Activated CD8-positive, alpha-beta memory T cell treated with anti-CD3 and anti-CD28 coated beads, Interleukin-2, amount 10 ng/mL, durations not matched to agents 7 days and 5 days (primary cell): ENCODE results near the gene CSNK2B. TPM values are rescaled to one million over a fixed set of nuclear protein-coding genes. Genes with fewer than 3 reads are reported as not detected.

ENCODE experiments used
- ATAC-seq: fragments of 150-1000 bp; cut with Tn5 transposase; one replicate; pipeline ENCODE4 v1.10.0; 2021; ENCODE audit warnings: moderate library complexity
- CTCF ChIA-PET: fragments of 350-600 bp; sonication (Branson Sonifier 250); formaldehyde crosslinking; loops from one replicate; lab custom pipeline; 2021; ENCODE audit warnings: antibody characterized with exemption; lab: Charles Lee
- DNase-seq: peaks from one replicate; pipeline ENCODE4 v3.0.0-alpha.2; 2020
- H3K27ac Mint-ChIP-seq: one replicate; pipeline ENCODE4 v1.8.0; 2021; ENCODE audit warnings: mild to moderate bottlenecking, mixed read lengths
- H3K27me3 Mint-ChIP-seq: one replicate; pipeline ENCODE4 v1.8.0; 2021; ENCODE audit warnings: mixed read lengths
- H3K36me3 Mint-ChIP-seq: one replicate; pipeline ENCODE4 v1.8.0; 2021; ENCODE audit warnings: mild to moderate bottlenecking, mixed read lengths
- H3K4me1 Mint-ChIP-seq: one replicate; pipeline ENCODE4 v1.8.0; 2021; ENCODE audit warnings: mixed read lengths
- H3K4me3 Mint-ChIP-seq: one replicate; pipeline ENCODE4 v1.8.0; 2021; ENCODE audit warnings: mild to moderate bottlenecking, moderate library complexity, mixed read lengths
- H3K9me3 Mint-ChIP-seq: one replicate; pipeline ENCODE4 v1.8.0; 2022; ENCODE audit warnings: low read depth, mixed read lengths
- total RNA-seq, 2 experiments: library from RNA; stranded (reverse); gene quantifications; one replicate each; pipeline ENCODE4 v1.2.3, GENCODE V29; 2021

CSNK2B gene
- total RNA-seq, 2 experiments from 2014 or later = 206 to 236 TPM

DNA sequence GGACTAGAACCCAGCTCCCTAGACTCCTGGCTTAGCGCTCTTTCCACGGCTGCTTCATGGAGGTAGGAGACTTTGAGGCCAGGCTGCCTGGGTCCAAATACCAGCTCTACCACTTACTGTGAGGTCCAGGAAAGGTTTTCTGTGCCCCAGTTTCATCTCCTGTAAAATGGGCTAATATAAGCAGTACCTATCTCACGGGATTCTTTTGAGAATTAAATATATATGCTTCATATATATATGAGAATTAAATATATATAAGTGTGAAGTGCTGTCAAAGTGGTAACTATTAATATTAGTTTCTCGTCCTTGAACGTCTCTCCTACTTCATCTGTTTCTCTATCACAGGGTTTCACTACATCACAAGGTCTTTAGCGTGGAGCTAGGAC, 25.2 kb downstream of the CSNK2B start:
- H3K27me3 Mint-ChIP-seq = no peaks in the 10 kb centered on the region
- no peak for ATAC-seq
- DNase-seq = no peak
- no peaks in the 10 kb centered on the region for H3K4me1 Mint-ChIP-seq
- H3K27ac Mint-ChIP-seq = no peak overlapping the region
- CTCF ChIA-PET = interaction anchor here (1.0 to 2.1 kb wide), 2 partner anchors 10 to 100 kb away, joined by 4 to 6 read pairs; partner anchors contain the start of gene LY6G5C
- peaks cover 18% of the 10 kb centered on the region for H3K36me3 Mint-ChIP-seq
- H3K4me3 Mint-ChIP-seq = no peak overlapping the region
- H3K9me3 Mint-ChIP-seq = no peaks in the 10 kb centered on the region

DNA sequence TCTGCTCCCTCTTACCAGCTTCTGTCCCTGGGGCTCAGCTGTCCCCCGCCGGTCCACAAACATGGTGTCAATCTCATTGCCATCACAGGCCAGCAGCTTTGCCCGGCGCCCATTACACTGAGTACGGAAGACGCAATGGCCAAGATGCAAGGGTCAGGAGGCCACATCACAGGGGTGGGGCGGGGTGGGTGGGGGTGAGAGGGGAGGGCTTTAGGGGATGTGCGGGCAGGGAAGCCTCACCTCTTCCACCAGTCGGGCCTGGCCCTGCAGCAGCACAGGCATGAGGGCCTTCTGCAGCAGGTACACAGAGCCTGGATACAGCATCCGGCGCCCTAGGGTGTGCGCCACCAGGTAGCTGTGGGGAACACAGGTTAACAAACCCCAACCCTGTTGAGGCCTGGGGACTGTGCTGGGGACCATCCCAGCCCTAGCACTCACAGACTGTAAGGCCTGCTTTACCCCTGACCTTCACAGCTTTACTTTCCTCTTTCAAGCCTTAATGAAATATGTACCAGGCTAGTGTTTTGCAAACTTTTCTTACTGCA, 25.8 kb downstream of the CSNK2B start:
- CTCF ChIA-PET = interaction anchor here (1.0 to 2.1 kb wide), 3 partner anchors 10 to 100 kb away, joined by 3 to 6 read pairs (median 4); partner anchors contain the start of gene LY6G5C
- Mint-ChIP-seq H3K9me3 (no peaks in the 10 kb centered on the region), H3K27ac (no peak overlapping the region), H3K4me1 (no peaks in the 10 kb centered on the region), H3K27me3 (no peaks in the 10 kb centered on the region), H3K36me3 (peaks cover 20% of the 10 kb centered on the region), H3K4me3 (no peak overlapping the region)
- DNase-seq = no peak
- no peak for ATAC-seq

DNA sequence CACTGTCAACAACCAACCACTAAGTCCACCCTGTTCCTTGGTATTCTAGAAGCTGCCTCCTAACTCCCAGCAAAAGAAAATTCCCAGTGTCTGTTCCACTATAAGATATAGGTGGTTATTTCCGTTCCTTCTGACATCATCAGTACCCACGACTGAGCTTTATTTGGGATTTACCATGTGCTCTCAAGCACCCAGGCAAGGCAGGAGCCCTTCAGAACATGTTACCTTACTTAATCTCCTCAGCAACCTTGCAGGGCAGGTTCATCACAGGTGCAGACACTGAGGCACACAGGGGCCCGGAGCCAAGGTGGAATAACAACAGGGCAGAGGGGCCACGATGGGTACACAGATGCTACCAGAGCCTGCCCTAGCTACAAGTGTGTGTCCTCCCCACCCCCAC, 26.5 kb downstream of the CSNK2B start:
- Mint-ChIP-seq H3K27ac (no peak overlapping the region), H3K4me3 (no peak overlapping the region), H3K36me3 (peaks cover 25% of the 10 kb centered on the region), H3K27me3 (no peaks in the 10 kb centered on the region), H3K9me3 (no peaks in the 10 kb centered on the region), H3K4me1 (peaks cover 1% of the 10 kb centered on the region)
- DNase-seq (no peak), ATAC-seq (no peak)
- CTCF ChIA-PET = interaction anchor here (0.6 to 1.5 kb wide), 2 partner anchors 19 to 138 kb away, joined by 3 read pairs; no protein-coding TSS in a partner anchor

DNA sequence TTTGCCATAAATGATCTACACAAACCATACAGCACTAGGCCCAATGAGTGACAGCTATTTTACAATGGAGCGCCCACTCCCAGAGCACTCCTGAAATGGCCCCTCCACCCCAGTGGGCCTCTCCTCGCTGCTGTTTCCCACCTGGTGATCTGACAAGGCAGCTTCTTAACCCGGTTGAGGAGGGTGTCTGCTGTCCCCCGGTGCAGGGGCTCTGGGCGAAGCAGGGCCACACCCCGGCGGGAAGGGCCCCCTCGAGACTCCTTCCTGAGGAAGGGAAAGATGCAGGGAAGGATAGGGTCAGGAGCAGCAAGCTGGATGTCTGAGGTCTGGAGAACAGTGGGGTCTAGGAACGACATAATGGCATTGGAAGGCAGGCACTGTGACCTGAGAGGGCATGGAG, 27.0 kb downstream of the CSNK2B start:
- no peak overlapping the region for H3K4me3 Mint-ChIP-seq
- ATAC-seq (no peak), DNase-seq (no peak)
- H3K36me3 Mint-ChIP-seq = peaks cover 26% of the 10 kb centered on the region
- CTCF ChIA-PET = interaction anchor here (0.6 to 1.6 kb wide), 3 partner anchors 11 to 137 kb away, joined by 3 to 4 read pairs (median 3); partner anchors contain the start of gene ABHD16A
- no peak overlapping the region for H3K27ac Mint-ChIP-seq
- no peaks in the 10 kb centered on the region for H3K27me3 Mint-ChIP-seq
- peaks cover 6% of the 10 kb centered on the region for H3K4me1 Mint-ChIP-seq
- no peaks in the 10 kb centered on the region for H3K9me3 Mint-ChIP-seq

DNA sequence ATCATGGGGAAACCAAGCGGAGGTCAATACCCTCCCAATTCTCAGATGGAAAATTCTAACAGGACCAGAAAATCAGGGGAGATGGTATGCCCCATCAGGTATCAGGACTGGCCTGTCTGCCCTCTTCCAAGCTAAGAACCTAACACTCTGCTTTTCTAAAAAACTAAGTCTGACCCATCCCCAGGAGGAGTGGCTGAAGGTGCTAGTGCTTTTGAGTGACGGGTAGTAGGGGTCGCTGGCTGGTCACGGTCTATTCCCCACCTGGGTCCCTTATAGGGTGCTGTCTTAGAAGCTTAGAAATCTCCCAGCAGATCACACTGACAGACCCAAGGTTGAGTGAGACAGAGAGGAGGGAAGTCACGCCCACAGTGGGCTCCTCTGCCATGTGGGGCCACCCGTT, 27.7 kb downstream of the CSNK2B start:
- no peak overlapping the region for H3K27ac Mint-ChIP-seq
- no peaks in the 10 kb centered on the region for H3K9me3 Mint-ChIP-seq
- ATAC-seq (no peak), DNase-seq (no peak)
- peaks cover 8% of the 10 kb centered on the region for H3K4me1 Mint-ChIP-seq
- CTCF ChIA-PET = interaction anchor here (1.2 to 1.6 kb wide), 2 partner anchors 10 to 45 kb away, joined by 3 to 4 read pairs; partner anchors contain the start of gene ABHD16A
- H3K4me3 Mint-ChIP-seq = no peak overlapping the region
- peaks cover 28% of the 10 kb centered on the region for H3K36me3 Mint-ChIP-seq
- no peaks in the 10 kb centered on the region for H3K27me3 Mint-ChIP-seq

DNA sequence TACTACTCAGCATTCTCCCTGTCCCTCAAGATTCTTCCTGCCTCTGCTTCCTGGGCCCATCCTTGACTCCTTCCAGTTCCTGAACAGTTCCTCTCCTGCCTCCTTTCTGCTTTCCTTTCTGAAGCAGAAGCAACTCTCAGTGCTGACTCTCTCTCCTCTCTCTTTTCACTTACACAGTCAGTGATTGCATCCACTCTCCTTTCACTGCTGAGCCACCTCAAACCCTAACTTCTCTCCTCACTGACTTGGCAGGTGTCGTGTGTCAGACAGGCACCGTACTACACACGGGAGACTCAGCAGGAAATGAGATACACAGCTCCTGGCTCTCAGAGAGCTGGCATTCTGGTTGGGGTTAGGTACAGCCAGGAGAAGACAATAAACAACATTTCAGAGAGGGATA, 31.7 kb downstream of the CSNK2B start:
- Mint-ChIP-seq H3K36me3 (peaks cover 30% of the 10 kb centered on the region), H3K4me1 (peaks cover 31% of the 10 kb centered on the region), H3K9me3 (no peaks in the 10 kb centered on the region), H3K27me3 (no peaks in the 10 kb centered on the region), H3K27ac (peak overlapping the region; percentile 69), H3K4me3 (no peak overlapping the region)
- DNase-seq = no peak
- CTCF ChIA-PET = no interaction called here
- ATAC-seq = peak; percentile 37

DNA sequence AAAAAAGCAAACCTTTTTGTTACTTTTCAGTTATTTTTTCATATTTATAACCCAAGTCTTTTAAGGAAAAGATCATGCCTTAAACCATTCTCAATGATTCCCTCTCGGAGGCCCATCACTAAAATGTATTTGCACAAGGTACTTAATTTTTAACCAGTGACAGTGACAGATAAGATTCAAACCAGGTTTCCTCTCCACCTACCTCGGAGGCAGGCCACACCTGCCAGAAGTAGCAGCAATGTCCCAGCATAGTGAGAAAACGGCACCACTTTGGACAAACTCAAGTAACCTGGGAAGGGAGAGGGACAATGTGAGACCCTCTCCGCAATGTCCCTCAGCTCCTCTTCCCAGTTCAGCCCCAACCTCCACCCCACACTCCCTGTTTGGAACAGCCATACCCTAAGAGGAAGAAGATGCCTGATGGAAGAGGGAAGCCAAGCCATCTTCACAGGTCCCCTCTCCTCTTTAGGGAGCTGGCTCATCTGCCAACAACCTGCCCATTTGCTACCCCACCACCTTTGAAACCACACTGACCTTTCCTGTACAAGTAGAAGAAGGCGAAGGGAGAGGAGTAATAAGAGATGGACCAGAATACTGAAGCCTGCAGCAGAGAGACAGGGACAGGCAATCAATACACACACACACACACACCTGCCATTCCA, 35.0 kb downstream of the CSNK2B start:
- ATAC-seq (no peak), DNase-seq (no peak)
- Mint-ChIP-seq H3K27me3 (no peaks in the 10 kb centered on the region), H3K27ac (peak overlapping the region; percentile 50), H3K9me3 (no peaks in the 10 kb centered on the region), H3K4me1 (peaks cover 39% of the 10 kb centered on the region), H3K4me3 (peak overlapping the region; percentile 19), H3K36me3 (peaks cover 25% of the 10 kb centered on the region)
- CTCF ChIA-PET = interaction anchor here (1.6 kb wide), 1 partner anchor 20 kb away, joined by 4 read pairs; the partner anchor contains the start of gene LY6G5C

DNA sequence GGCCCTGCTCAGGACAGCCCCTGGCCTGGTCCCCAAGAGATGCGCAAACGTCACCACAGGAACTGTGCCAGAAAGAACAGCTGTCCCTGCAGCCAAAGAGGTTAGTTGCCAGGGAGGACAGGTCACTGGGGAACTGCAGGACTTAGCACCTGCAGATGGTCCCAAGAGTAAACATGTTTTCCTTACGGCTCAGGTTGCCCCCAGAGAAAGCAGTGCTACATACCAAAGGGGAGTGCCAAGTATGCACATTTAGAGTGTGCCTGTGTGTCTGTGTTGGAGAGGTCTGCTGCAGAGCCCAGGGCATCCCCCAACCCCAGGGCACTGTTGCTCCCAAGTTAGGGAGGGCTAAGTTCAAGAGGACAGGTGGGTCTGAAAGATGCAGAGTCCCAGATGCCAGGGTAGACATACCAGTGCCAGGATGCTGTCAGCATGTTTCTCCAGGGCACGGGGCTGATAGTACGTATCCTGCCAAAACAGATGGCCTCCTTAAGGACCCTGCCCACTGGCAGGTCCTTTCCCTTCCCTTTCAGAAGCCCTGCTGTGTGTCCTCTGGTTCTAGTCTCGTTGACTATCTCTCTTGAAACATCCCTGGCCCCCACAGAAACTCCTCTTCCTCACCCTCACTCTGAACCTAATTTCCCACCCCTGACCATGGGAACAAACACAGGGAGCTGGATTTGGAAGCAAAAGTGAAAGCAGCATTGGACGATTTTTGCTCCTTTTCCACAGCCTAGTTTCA, 36.0 kb downstream of the CSNK2B start:
- ATAC-seq = no peak
- no peaks in the 10 kb centered on the region for H3K9me3 Mint-ChIP-seq
- peak overlapping the region; percentile 98 for H3K27ac Mint-ChIP-seq
- peak overlapping the region; percentile 100 for H3K4me3 Mint-ChIP-seq
- H3K27me3 Mint-ChIP-seq = no peaks in the 10 kb centered on the region
- CTCF ChIA-PET = interaction anchor here (1.0 to 3.3 kb wide), 4 partner anchors 21 to 128 kb away, joined by 4 to 15 read pairs (median 5); partner anchors contain the start of genes CLIC1 and LY6G5C
- no peak for DNase-seq
- H3K36me3 Mint-ChIP-seq = peaks cover 21% of the 10 kb centered on the region
- peaks cover 39% of the 10 kb centered on the region for H3K4me1 Mint-ChIP-seq

DNA sequence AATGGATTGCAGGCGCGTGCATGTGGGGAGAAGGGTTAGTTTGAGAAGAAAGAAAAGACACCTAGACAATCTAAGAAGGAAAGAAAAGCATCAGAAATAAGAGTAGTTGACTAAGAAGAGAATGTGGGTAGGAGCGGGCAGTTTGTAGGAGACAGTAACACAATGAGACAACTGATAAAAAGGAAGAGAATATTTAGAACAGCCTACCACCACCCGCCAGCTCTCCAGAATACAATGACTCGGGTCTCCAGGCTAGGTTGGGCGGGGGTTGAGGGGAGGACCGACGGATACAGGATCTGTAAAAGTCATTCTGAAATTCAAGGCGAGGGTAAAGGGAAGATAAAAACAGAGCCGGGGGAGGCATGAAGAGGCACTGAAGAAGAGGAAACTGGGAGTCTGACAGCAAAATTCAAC, 36.5 kb downstream of the CSNK2B start:
- Mint-ChIP-seq H3K9me3 (no peaks in the 10 kb centered on the region), H3K27me3 (no peaks in the 10 kb centered on the region), H3K27ac (peak overlapping the region; percentile 98), H3K36me3 (peaks cover 15% of the 10 kb centered on the region), H3K4me1 (peaks cover 37% of the 10 kb centered on the region), H3K4me3 (peak overlapping the region; percentile 100)
- CTCF ChIA-PET = interaction anchor here (1.0 to 3.3 kb wide), 8 partner anchors 9 to 161 kb away, joined by 3 to 15 read pairs (median 5); partner anchors contain the start of genes CLIC1, DDX39B and LY6G5C
- DNase-seq (no peak), ATAC-seq (no peak)

DNA sequence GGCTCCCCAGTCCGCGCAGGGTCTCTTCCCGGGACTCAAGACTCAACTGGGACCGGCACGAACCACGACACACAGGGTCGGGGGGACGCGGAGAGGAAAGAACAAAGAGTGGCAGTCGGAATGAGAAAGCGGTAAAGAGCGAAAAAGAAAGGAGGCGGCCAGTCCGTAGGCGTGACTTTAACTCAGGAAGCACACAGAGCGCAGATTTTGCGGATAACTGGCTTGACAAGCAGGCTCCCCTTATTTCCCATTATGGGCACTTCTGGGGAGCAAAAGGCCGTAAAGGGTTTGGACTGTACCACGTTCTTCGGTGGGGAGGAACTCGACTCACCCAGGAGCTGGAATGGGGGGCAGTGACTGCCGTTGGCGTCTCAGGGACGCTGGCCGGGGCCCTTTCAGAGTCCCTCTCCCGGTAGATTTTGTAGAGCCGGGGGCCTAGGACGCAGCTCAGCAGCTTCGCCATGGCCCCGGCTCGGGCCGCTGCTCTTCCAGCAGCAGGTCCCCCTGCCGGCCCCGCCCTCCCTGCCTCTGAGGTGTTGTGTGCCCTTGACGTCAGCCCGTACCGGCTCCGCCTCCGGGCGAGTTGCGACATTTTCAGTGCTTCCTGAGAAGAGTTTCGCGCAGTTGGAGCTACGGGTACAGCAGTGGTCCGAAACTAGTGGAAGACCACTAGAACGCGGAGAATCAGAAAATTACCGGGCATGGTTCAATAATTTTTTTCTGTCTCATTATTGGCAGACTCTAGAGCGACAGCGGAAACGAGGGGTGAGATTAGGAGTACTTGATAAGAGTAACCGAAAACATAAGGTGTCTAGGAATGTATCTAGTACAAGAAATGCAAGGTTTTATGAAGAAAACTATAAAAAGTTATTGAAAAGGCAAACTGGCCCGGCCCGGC, 37.2 kb downstream of the CSNK2B start, which contains the start of gene ABHD16A:
Gene ABHD16A (minus strand): TSS at position 506 of the 898 bp plus-strand sequence. CDS start 43 bp downstream, at position 463.
- ATAC-seq = peak; percentile 96
- peak within 1 kb of the TSS; percentile 100 for H3K4me3 Mint-ChIP-seq
- CTCF ChIA-PET = interaction anchor here (0.6 to 3.3 kb wide), 19 partner anchors 9 to 162 kb away, joined by 3 to 15 read pairs (median 4); partner anchors contain the start of genes CLIC1, DDX39B, HSPA1B and LY6G5C
- peaks cover 11% of the 10 kb centered on the region for H3K36me3 Mint-ChIP-seq
- H3K4me1 Mint-ChIP-seq = peaks cover 32% of the 10 kb centered on the region
- no peaks in the 10 kb centered on the region for H3K9me3 Mint-ChIP-seq
- DNase-seq = peak; percentile 99
- H3K27me3 Mint-ChIP-seq = no peaks in the 10 kb centered on the region
- H3K27ac Mint-ChIP-seq = peak within 1 kb of the TSS; percentile 98

DNA sequence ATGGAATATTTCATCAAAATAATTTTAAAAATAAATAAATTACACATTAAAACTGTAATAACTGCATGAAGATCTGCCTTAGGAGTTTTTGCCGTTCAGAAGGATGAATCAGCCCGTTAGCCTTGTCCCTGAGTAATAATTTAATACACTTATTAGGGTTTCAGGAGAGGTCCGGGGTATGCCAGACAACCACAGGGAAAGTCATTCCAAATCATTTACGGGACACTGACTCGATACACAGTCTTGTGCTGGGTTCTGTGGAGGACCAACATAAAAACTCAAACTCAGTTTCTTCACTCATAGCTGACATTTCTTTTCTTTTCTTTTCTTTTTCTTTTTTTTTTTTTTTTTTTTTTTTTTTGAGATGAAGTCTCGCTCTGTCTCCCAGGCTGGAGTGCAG, 40.1 kb downstream of the CSNK2B start:
- ATAC-seq (no peak), DNase-seq (no peak)
- Mint-ChIP-seq H3K4me1 (peaks cover 28% of the 10 kb centered on the region), H3K36me3 (peaks cover 3% of the 10 kb centered on the region), H3K4me3 (no peak overlapping the region), H3K27me3 (no peaks in the 10 kb centered on the region), H3K27ac (no peak overlapping the region), H3K9me3 (no peaks in the 10 kb centered on the region)
- CTCF ChIA-PET = interaction anchor here (0.8 to 1.2 kb wide), 2 partner anchors 33 to 64 kb away, joined by 3 to 6 read pairs; no protein-coding TSS in a partner anchor

DNA sequence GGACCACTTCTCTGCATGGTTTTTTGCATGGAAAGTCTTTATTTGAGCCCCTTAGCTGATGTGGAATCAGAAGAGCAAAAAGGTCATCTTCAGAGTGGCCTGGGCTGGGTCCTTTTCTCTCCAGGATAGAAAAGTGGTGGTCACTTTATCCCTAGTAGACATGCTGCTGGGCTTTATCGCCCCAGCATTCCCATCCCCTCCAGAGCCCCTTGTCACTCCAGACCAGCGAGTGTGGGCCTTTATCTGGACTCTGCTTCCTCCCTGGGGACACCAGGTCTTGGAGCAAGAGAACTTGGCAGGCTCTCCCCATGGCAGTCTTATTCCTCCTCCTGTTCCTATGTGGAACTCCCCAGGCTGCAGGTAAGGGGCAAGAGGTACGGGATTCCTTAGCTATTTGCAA, 40.7 kb downstream of the CSNK2B start, which contains the start of gene LY6G6F:
Gene LY6G6F (plus strand): TSS at position 268 of the 400 bp plus-strand sequence. CDS start 41 bp downstream, at position 309.
- no peak for DNase-seq
- Mint-ChIP-seq H3K4me1 (peaks cover 28% of the 10 kb centered on the region), H3K27me3 (no peaks in the 10 kb centered on the region), H3K27ac (no peak within 1 kb of the TSS), H3K4me3 (no peak within 1 kb of the TSS), H3K36me3 (no peaks in the 10 kb centered on the region), H3K9me3 (no peaks in the 10 kb centered on the region)
- CTCF ChIA-PET = interaction anchor here (0.8 to 1.2 kb wide), 2 partner anchors 32 to 63 kb away, joined by 3 to 6 read pairs; no protein-coding TSS in a partner anchor
- ATAC-seq = no peak
